ENCODE measurements around the gene GABARAP. TPM values are rescaled to one million over a fixed set of nuclear protein-coding genes. Genes with fewer than 3 reads are reported as not detected.

Gene GABARAP
- 283 TPM for total RNA-seq

- peak; percentile 98 for DNase-seq
These were observed at the start of gene GABARAP for GRCh38 chr17:7241783-7242716. GABARAP (minus strand) TSS chr17:7242449; CDS start chr17:7242330, 119 bp downstream.

GRCh38 chr17:7290685-7291084, 48.4 kb upstream of the GABARAP start:
- no peak for DNase-seq

DNA sequence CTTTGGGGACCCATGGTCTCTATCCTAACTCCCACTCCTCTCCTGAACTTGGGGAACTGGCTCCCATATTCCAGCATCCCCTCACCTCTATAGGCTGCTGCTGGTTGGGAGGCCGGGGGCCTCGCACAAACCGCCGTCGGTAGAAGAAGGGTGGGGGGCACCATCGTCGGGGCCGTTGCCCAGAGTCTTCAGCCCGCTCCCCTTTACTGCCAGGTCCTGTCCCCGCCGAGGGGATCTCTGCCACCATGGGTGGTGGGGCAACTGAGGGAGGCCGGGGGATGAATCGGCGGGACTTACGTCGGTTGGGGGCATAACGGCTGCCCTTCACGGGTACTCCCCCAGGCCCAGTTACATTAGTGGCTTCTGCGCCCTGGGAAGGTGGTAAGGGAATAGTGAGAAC, 47.9 kb upstream of the GABARAP start:
- DNase-seq: no peak

DNA sequence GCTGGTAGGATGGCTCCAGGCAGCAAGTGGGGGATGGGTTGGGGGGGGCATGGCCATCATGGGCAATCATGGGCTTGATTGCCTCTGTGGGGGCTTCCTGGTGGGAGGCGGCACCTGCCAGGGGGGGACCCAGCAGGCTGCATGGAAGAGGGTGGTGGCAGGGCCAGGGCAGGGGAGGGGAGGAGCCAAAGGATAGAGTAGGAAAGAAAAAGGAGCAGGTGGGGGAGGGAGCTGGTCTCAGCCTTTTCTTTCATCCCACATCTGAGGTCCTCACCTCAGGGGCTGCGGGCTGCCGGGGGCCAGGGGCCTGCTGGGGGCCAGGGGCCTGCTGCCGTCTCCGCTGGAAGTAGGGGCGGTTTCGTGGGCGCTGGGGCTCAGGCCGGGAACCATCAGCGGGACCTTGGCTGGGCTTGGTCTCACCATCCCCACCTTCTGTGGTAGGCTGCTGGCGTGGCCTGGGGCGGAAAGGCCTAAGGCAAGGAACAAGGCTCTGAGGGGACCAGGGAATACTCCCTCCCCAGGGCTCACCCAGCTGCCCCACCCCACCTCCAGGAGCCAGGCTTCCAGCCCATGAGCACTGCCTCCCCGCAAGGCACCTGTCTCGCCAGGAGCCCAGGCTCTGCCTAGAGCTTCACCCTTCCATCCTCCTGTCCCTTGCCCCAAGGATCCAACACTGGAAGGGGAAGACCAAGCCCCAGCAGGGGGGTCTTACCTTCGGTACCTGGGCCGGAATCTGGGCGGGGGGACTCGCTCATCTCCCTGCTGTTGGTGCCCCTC, 47.2 kb upstream of the GABARAP start:
- DNase-seq: no peak

DNA sequence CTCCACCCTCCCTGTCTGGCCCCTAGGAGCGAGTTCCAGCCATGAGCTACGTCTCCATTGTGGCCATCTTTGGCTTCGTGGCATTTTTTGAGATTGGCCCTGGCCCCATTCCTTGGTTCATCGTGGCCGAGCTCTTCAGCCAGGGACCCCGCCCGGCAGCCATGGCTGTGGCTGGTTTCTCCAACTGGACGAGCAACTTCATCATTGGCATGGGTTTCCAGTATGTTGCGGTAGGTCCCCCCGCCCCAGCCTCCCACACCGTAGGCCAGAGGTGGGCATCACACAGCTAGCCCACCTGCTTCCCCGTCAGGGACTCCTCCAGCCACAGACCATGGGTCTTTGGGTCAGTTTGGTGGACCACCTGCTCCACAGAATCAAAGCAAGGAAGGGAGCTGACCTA, 43.4 kb upstream of the GABARAP start:
- no peak for DNase-seq

- no peak for DNase-seq
These were observed 42.7 kb upstream of the GABARAP start for GRCh38 chr17:7284911-7285310.

DNA sequence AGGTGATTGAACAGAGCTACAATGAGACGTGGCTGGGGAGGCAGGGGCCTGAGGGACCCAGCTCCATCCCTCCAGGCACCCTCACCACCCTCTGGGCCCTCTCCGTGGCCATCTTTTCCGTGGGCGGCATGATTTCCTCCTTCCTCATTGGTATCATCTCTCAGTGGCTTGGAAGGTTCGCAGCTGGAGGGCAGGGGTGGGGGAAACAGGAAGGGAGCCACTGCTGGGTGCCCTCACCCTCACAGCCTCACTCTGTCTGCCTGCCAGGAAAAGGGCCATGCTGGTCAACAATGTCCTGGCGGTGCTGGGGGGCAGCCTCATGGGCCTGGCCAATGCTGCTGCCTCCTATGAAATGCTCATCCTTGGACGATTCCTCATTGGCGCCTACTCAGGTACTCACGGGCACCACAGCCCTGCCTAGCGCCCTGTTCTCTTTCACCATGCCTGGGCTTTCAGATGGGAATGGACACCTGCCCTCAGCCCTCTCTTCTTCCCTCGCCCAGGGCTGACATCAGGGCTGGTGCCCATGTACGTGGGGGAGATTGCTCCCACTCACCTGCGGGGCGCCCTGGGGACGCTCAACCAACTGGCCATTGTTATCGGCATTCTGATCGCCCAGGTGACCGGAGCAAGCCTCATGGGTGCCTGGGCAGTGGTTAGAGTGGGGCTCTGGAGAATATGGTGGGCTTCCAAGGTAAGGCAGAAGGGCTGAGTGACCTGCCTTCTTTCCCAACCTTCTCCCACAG, 41.4 kb upstream of the GABARAP start:
- no peak for DNase-seq

GRCh38 chr17:7282752-7283321, 40.6 kb upstream of the GABARAP start:
- DNase-seq: no peak

DNA sequence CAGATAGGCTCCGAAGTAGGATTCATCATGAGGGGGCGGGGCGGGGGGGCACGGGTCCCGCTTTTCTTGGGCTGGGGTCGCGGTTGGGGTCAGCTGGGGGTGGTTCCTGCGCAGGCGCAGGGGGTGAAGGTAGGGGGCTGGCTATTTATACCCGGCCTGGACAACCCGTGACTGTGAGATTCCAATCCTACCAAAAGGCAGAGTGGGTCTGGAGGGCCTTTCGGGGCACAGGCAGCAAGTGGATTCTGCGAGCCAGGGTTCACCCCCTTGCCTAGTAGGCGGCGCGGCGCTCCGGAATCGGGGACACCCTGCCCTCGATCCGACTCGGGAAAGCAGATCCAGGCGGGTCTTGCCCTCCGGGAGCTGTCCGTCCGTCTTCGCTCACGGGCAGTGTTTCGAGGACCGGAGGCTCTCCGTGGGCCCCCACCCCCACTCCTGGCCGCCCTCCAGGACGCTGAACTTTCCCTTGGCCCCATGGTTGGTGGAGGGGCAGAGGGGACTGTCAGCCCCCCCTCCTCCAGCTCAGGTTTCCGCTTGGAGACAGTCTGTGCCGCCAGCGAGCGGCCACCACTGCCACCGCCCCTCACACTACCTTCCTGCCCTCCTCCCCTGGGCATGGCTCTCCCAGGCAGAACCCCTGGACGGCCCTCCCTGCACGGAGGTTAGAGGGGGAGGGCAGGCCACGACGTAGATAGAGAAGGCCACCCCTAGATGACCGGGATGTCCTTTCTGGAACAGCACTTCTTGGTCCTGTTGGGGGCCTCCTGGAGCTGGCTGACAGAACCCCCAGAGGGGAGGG, 39.9 kb upstream of the GABARAP start:
- DNase-seq: peak; percentile 65

DNA sequence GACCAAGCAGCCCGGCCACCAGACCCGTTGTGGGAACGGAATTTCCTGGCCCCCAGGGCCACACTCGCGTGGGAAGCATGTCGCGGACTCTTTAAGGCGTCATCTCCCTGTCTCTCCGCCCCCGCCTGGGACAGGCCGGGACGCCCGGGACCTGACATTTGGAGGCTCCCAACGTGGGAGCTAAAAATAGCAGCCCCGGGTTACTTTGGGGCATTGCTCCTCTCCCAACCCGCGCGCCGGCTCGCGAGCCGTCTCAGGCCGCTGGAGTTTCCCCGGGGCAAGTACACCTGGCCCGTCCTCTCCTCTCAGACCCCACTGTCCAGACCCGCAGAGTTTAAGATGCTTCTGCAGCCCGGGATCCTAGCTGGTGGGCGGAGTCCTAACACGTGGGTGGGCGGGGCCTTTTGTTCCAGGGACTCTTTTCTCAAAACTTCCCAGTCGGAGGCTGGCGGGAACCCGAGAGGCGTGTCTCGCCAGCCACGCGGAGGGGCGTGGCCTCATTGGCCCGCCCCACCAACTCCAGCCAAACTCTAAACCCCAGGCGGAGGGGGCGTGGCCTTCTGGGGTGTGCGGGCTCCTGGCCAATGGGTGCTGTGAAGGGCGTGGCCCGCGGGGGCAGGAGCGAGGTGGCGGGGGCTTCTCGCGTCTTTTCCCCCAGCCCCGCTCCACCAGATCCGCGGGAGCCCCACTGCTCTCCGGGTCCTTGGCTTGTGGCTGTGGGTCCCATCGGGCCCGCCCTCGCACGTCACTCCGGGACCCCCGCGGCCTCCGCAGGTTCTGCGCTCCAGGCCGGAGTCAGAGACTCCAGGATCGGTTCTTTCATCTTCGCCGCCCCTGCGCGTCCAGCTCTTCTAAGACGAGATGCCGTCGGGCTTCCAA, 39.1 kb upstream of the GABARAP start, which contains the start of gene SLC2A4:
Gene SLC2A4, plus strand, starts transcription at position 645 of the 879 bp plus-strand sequence. Its CDS starts 217 bp downstream, at position 862.
- DNase-seq: peak; percentile 97

GRCh38 chr17:7280519-7281073, 38.3 kb upstream of the GABARAP start:
- peak; percentile 90 for DNase-seq

GRCh38 chr17:7279448-7279847, 37.2 kb upstream of the GABARAP start:
- DNase-seq: no peak

DNA sequence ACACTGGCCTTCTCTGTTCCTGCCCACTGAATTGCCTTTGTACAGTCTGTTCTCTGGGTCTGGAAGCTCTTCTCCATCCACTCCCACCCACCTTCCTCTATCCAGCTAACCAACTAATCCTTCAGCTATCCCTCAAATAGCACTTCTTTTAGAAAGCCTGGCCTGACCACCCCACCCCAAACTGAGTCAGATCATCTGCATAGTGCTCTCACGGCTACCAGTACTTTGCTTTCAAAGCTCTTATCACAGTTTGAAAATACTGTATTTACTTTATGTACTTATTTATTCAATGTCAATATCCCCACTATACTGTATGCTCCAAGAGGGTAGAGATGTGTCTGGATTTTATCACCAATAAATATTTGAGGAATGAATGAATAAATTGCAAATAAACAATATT, 24.5 kb upstream of the GABARAP start:
- no peak for DNase-seq

- DNase-seq: no peak
These were observed 21.5 kb upstream of the GABARAP start for GRCh38 chr17:7263801-7264078.

DNA sequence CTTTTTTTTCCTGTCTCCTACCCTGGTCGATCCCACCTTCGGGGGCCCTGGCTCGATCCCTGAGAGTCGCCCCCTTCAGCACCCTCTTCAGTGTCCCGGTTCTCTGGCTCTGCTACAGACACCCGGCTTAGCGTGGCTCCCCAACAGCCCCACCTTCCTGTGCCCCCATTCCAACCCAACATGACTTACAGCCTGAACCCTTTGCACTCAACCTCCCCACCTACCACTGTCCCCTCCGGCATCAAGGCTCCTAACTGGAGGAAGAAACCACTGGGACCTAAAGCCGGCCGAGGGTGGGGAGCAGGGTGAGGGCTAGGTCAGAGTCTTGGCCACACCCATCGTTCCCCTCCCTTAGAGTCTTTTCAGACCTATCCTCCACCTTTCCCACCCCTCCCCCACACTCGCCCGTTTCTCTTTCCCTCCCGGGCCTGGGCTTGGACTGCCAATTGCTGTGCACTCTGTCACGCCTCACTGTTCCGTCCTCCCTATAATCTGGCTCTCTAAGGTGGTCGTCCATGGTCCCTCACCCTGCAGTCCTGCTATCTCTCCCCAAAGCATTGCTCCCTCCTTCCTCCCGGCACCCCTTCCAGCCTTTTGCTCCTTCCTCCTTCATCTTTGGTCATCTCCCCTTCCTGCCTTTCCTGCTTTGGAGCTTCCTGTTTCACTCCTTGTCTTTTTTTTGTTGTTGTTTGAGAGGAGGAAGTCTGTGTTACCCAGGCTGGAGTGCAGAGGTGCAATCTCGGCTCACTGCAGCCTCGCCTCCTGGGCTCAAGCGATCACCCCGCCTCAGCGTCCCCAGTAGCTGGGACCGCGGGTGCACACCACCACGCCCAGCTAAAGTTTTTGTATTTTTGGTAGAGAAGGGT, 20.9 kb upstream of the GABARAP start:
- no peak for DNase-seq

DNA sequence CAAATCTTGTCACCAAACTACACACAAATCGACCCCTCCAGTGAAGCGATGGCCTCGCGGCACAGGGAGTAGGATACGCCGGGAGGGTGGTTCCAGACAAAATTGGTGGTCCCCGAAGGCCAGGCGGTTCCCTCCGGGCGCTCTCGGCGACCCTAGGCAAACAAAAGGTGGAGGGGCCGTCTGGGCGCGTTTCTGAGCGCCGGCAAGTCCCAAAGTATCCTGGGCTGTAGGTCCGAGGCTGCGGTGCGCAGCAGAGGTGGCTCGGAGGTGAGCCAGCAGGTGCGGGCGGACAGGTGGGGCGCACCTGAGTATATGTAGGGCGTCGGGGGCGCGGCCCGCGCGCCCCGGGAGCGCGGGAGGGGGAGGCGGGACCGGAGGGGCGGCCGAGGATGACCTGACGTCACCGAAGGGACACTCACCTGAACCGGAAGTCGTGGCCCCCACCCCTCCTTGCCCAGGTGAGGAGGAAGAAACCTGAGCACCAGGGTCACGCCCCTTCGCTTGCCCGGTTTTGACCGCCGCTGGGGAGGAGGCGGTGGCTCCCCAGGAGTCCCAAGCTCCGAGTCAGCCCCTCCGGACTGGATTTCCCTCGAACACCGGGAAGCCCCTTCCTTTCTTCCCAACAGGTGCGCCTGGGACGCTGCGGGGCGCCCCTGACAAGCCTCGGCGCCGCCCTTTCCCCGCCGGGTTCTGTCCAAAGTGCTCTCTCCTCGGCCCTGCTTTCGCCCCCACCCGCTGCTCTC, 20.1 kb upstream of the GABARAP start, which contains the start of gene CLDN7:
Gene CLDN7, minus strand, starts transcription at position 287 of the 743 bp plus-strand sequence. CDS start 435 bp downstream, outside the sequence.
- no peak for DNase-seq

- no peak for DNase-seq
These were observed 19.3 kb upstream of the GABARAP start for GRCh38 chr17:7261379-7262191.

Data from tongue (tissue), 2 donors.